HL-60/S4 treated with retinoic acid at 250 ng/mL for 4 days and 3 days (cell line): ENCODE results near the gene CMKLR1.

Experiments used
- in situ Hi-C: fragments of 300-500 bp; cut with MboI; formaldehyde crosslinking; loops from 2 replicates; pipeline ENCODE4 v1.7.0; 2022; ENCODE audit warnings: low sequenced_read_pairs

Gene CMKLR1

GRCh38 chr12:108302403-108303311 is 36.5 kb downstream of the CMKLR1 start:
- in situ Hi-C loops: no loop called here

- in situ Hi-C loops: no loop called here
Observed at GRCh38 chr12:108302016-108302402, 37.1 kb downstream of the CMKLR1 start.

- in situ Hi-C loops: no loop called here
Observed at GRCh38 chr12:108301346-108301745, 37.8 kb downstream of the CMKLR1 start.

GRCh38 chr12:108299980-108300696 is 39.0 kb downstream of the CMKLR1 start:
- in situ Hi-C loops: no loop called here

- in situ Hi-C loops: no loop called here
Observed at GRCh38 chr12:108299516-108299915, 39.6 kb downstream of the CMKLR1 start.

GRCh38 chr12:108298761-108299275 is 40.3 kb downstream of the CMKLR1 start:
- in situ Hi-C loops: no loop called here

- in situ Hi-C loops: no loop called here
Observed at GRCh38 chr12:108297895-108298760, 41.0 kb downstream of the CMKLR1 start.

- in situ Hi-C loops: no loop called here
Observed at GRCh38 chr12:108297424-108297823, 41.7 kb downstream of the CMKLR1 start.

- in situ Hi-C loops: no loop called here
Observed at GRCh38 chr12:108296945-108297344, 42.2 kb downstream of the CMKLR1 start.

- in situ Hi-C loops: no loop called here
Observed at GRCh38 chr12:108295641-108296040, 43.5 kb downstream of the CMKLR1 start.

- in situ Hi-C loops: no loop called here
Observed at GRCh38 chr12:108289350-108290161, 49.6 kb downstream of the CMKLR1 start.

GRCh38 chr12:108287227-108287626 is 51.9 kb downstream of the CMKLR1 start:
- in situ Hi-C loops: no loop called here

- in situ Hi-C loops: no loop called here
Observed at GRCh38 chr12:108285016-108285415, 54.1 kb downstream of the CMKLR1 start.

GRCh38 chr12:108284163-108284562 is 54.9 kb downstream of the CMKLR1 start:
- in situ Hi-C loops: no loop called here

GRCh38 chr12:108282676-108283075 is 56.4 kb downstream of the CMKLR1 start:
- in situ Hi-C loops: no loop called here

GRCh38 chr12:108282160-108282559 is 57.0 kb downstream of the CMKLR1 start:
- in situ Hi-C loops: no loop called here

GRCh38 chr12:108277613-108278012 is 61.5 kb downstream of the CMKLR1 start:
- in situ Hi-C loops: no loop called here

GRCh38 chr12:108273217-108273616 is 65.9 kb downstream of the CMKLR1 start:
- in situ Hi-C loops: no loop called here

GRCh38 chr12:108271951-108272872 is 66.9 kb downstream of the CMKLR1 start:
- in situ Hi-C loops: no loop called here
